HepG2 (cell line): ENCODE results near the gene CHCHD5. TPM values are rescaled to one million over a fixed set of nuclear protein-coding genes. Genes with fewer than 3 reads are reported as not detected.

Experiments
- ATAC-seq: fragments of 200-7000 bp; cut with Tn5 transposase; 3 replicates; pipeline ENCODE4 v1.9.1; 2020; ENCODE audit warnings: mild to moderate bottlenecking, moderate library complexity
- BruUV-seq: library from RNA; stranded (reverse); fragments of 400-500 nt; replicated peaks from 2 replicates; lab custom pipeline; 2021; lab: Mats Ljungman, UMichigan
- CTCF ChIA-PET: fragments of 300-600 bp; formaldehyde crosslinking; extraction: SDS; loops from one replicate; lab custom pipeline; 2021; ENCODE audit warnings: low total read pairs, inconsistent platforms, low intra/inter-chr PET ratio; lab: Yijun Ruan, JAX
- POLR2A ChIA-PET: fragments of 350-600 bp; sonication (Branson Sonifier 250); formaldehyde crosslinking; loops from one replicate; lab custom pipeline; 2020; ENCODE audit warnings: antibody characterized with exemption, inconsistent platforms; lab: Yijun Ruan, JAX
- DNase-seq: peaks from one replicate; pipeline ENCODE4 v3.0.0-alpha.2; 2015; ENCODE audit warnings: low spot score
- FAIRE-seq: peaks from 3 replicates; lab custom pipeline; 2011; peaks lifted over from hg19 to GRCh38; lab: Jason Lieb, UNC
- H2AFZ ChIP-seq: one replicate; pipeline ENCODE4 v1.6.1; 2011; ENCODE audit warnings: low read length, inconsistent platforms
- H3K27ac ChIP-seq: fragments of 300-600 bp; 3 replicates; pipeline ENCODE4 v1.8.0; 2011; ENCODE audit warnings: mixed run types, mild to moderate bottlenecking, mixed read lengths, low read length, inconsistent platforms; ENCODE audit not compliant: insufficient read depth; ENCODE audit errors: extremely low read length
- H3K27me3 ChIP-seq, 2 experiments: fragments of 200-600 bp in 1 of 2; 2 replicates in 1 of 2; 3 replicates in 1 of 2; pipeline versions ENCODE4 v1.6.0 to v1.8.0; 2011; ENCODE audit warnings: low read length in 2 of 2, mild to moderate bottlenecking in 2 of 2, moderate library complexity in 2 of 2, inconsistent platforms in 1 of 2; ENCODE audit not compliant: insufficient read depth in 2 of 2, control insufficient read depth in 1 of 2
- H3K36me3 ChIP-seq, 2 experiments: fragments of 200-600 bp in 1 of 2; replicated peaks in 1 of 2; 2 replicates in 1 of 2; 3 replicates in 1 of 2; pipeline versions ENCODE4 v1.5.1 to v1.8.0; 2011; ENCODE audit warnings: low read length in 2 of 2, inconsistent platforms in 1 of 2; ENCODE audit not compliant: insufficient read depth in 2 of 2, control insufficient read depth in 1 of 2
- H3K4me1 ChIP-seq: 2 replicates; pipeline ENCODE4 v1.5.1; 2012; ENCODE audit warnings: low read length, inconsistent platforms; ENCODE audit not compliant: insufficient read depth
- H3K4me2 ChIP-seq: 2 replicates; pipeline ENCODE4 v1.6.0; 2011; ENCODE audit warnings: low read depth, low read length, inconsistent platforms
- H3K4me3 ChIP-seq, 3 experiments: fragments of 200-600 bp in 1 of 3; sonication (generic), shearing (Covaris generic) in 1 of 3; replicated peaks in 1 of 3; 2 replicates each; pipeline ENCODE4 v1.5.1; 2011 to 2016; ENCODE audit warnings: low read length in 3 of 3, inconsistent platforms in 2 of 3, low read depth in 2 of 3, mild to moderate bottlenecking in 2 of 3, control low read depth in 1 of 3, mixed read lengths in 1 of 3; ENCODE audit not compliant: insufficient read depth in 1 of 3
- H3K79me2 ChIP-seq: one replicate; pipeline ENCODE4 v1.6.1; 2011; ENCODE audit warnings: low read length, inconsistent platforms; ENCODE audit not compliant: insufficient read depth
- H3K9ac ChIP-seq: 2 replicates; pipeline ENCODE4 v1.6.0; 2011; ENCODE audit warnings: mild to moderate bottlenecking, low read depth, low read length, inconsistent platforms; ENCODE audit not compliant: insufficient read depth
- H3K9me3 ChIP-seq: 2 replicates; pipeline ENCODE4 v1.5.1; 2012; ENCODE audit warnings: mild to moderate bottlenecking, low read length
- H4K20me1 ChIP-seq: 2 replicates; pipeline ENCODE4 v1.6.0; 2011; ENCODE audit warnings: inconsistent platforms, mild to moderate bottlenecking, low read length, moderate library complexity; ENCODE audit not compliant: insufficient read depth
- ARID2 ChIP-seq: sonication (generic); formaldehyde crosslinking; IDR thresholded peaks from 2 replicates; pipeline ENCODE4 v1.8.1; 2022; ENCODE audit warnings: mild to moderate bottlenecking, missing genetic modification reagents, borderline replicate concordance
- BHLHE40 ChIP-seq: IDR thresholded peaks from 2 replicates; pipeline ENCODE4 v1.6.1; 2011; ENCODE audit warnings: low read length, improper control_type of control experiment
- CCDC6 ChIP-seq: sonication (generic); formaldehyde crosslinking; IDR thresholded peaks from 2 replicates; pipeline ENCODE4 v1.8.1; 2022; ENCODE audit warnings: mild to moderate bottlenecking, missing genetic modification reagents, moderate library complexity
- CENPT ChIP-seq: sonication (generic); formaldehyde crosslinking; IDR thresholded peaks from 2 replicates; pipeline ENCODE4 v1.8.0; 2022; ENCODE audit warnings: low read depth, mild to moderate bottlenecking, moderate library complexity, missing genetic modification reagents
- CHD4 ChIP-seq: fragments of 200-600 bp; sonication (generic); IDR thresholded peaks from 2 replicates; pipeline ENCODE4 v1.7.0; 2017; ENCODE audit warnings: mild to moderate bottlenecking, low read length, borderline replicate concordance
- GZF1 ChIP-seq: sonication (generic); formaldehyde crosslinking; IDR thresholded peaks from 2 replicates; pipeline ENCODE4 v1.5.1; 2020; ENCODE audit warnings: mild to moderate bottlenecking, missing genetic modification reagents
- JDP2 ChIP-seq: sonication (generic); formaldehyde crosslinking; IDR thresholded peaks from 2 replicates; pipeline ENCODE4 v1.8.1; 2022; ENCODE audit warnings: missing genetic modification reagents, borderline replicate concordance
- NRL ChIP-seq: sonication (generic); formaldehyde crosslinking; IDR thresholded peaks from 2 replicates; pipeline ENCODE4 v1.5.0; 2020; ENCODE audit warnings: missing genetic modification reagents, mild to moderate bottlenecking, moderate library complexity, borderline replicate concordance
- REL ChIP-seq: sonication (generic); formaldehyde crosslinking; conservative IDR thresholded peaks from 2 replicates; pipeline ENCODE4 v1.8.0; 2022; ENCODE audit warnings: mild to moderate bottlenecking, missing genetic modification reagents, moderate library complexity
- SPEN ChIP-seq: sonication (generic); formaldehyde crosslinking; IDR thresholded peaks from 2 replicates; pipeline ENCODE4 v1.5.1; 2020; ENCODE audit warnings: low read depth, mild to moderate bottlenecking, missing genetic modification reagents
- SRSF1 ChIP-seq: fragments of 200-400 bp; formaldehyde crosslinking; optimal IDR thresholded peaks from 2 replicates; pipeline ENCODE3; 2017; ENCODE audit warnings: mild to moderate bottlenecking, low read depth, low read length, moderate library complexity
- YEATS2 ChIP-seq: sonication (generic); formaldehyde crosslinking; IDR thresholded peaks from 2 replicates; pipeline ENCODE4 v1.4.0; 2020; ENCODE audit warnings: missing genetic modification reagents, borderline replicate concordance
- ZNF281 ChIP-seq: sonication (generic); formaldehyde crosslinking; IDR thresholded peaks from 2 replicates; pipeline ENCODE4 v1.4.0; 2020; ENCODE audit warnings: missing genetic modification reagents, borderline replicate concordance
- WGBS: methylation state at CpG from one replicate; pipeline ENCODE4 v1.1.6; 2017; ENCODE audit warnings: low lambda C conversion rate; 5-methylcytosine and 5-hydroxymethylcytosine counted together
- in situ Hi-C: cut with HindIII; loops from 2 replicates; pipeline ENCODE4 v1.10.0; 2017; ENCODE audit warnings: low pct_unique_long_range_greater_than_20kb; ENCODE audit not compliant: extremely low pct_ligation_motif_present
- intact Hi-C: fragments of 100-400 bp; cut with micrococcal nuclease; formaldehyde crosslinking; loops from one replicate; pipeline ENCODE4 v1.10.0; 2022; ENCODE audit not compliant: unreplicated experiment
- polyA plus RNA-seq, 8 experiments: library from polyadenylated mRNA; depleted of rRNA in 3 of 8; stranded (reverse) in 7 of 8; unstranded in 1 of 8; fragments of >200 nt; fragmentation: Illumina TruSeq in 4 of 8; extraction: Trizol in 4 of 8; gene quantifications; 2 replicates each; pipeline versions ENCODE4 v1.2.1 to v1.2.3, GENCODE V29; 2011 to 2016; ENCODE audit warnings: low read depth in 4 of 8, missing spikeins in 1 of 8, mixed read lengths in 1 of 8; ENCODE audit not compliant: insufficient read depth in 1 of 8
- total RNA-seq, 5 experiments: library from RNA; depleted of rRNA; stranded (reverse); fragments of >200 nt; fragmentation: Illumina TruSeq; extraction: Trizol; gene quantifications; 2 replicates each; pipeline ENCODE4 v1.2.3, GENCODE V29; 2016; ENCODE audit warnings: low read depth in 1 of 5
- TF ChIP-seq, protein P1 (sequence below): sonication (generic); formaldehyde crosslinking; IDR thresholded peaks from 2 replicates; pipeline ENCODE4 v1.8.0; 2022; ENCODE audit warnings: mild to moderate bottlenecking, missing genetic modification reagents, borderline replicate concordance

CHCHD5 gene
- total and polyA plus RNA-seq, 2 of the 13 experiments (the other 11 are each of a cell fraction or from before 2014, with no cell fraction given) = 19.0 to 23.9 TPM

- CTCF ChIA-PET = interaction anchor here (1.2 to 7.3 kb wide), 4 partner anchors 22 to 99 kb away, joined by 3 to 113 read pairs (median 20); no protein-coding TSS in a partner anchor
- peaks cover 41% of the 10 kb centered on the region for H3K4me1 ChIP-seq
- TF ChIP-seq JDP2 (CRISPR knock-in tag) (no peak), ARID2 (CRISPR knock-in tag) (0 out of 2 replicates have a peak, but pooled peaks have one; percentile 33), CENPT (CRISPR knock-in tag) (no peak), BHLHE40 (0 out of 2 replicates have a peak, but pooled peaks have one; percentile 0), SPEN (CRISPR knock-in tag) (no peak), CCDC6 (CRISPR knock-in tag) (no peak), SRSF1 (no peak), ZNF281 (CRISPR knock-in tag) (no peak), CHD4 (no peak), NRL (no peak), REL (CRISPR knock-in tag) (0 out of 2 replicates have a peak, but pooled peaks have one; percentile 18), YEATS2 (no peak), GZF1 (CRISPR knock-in tag) (no peak)
- TF ChIP-seq, protein P1, sequence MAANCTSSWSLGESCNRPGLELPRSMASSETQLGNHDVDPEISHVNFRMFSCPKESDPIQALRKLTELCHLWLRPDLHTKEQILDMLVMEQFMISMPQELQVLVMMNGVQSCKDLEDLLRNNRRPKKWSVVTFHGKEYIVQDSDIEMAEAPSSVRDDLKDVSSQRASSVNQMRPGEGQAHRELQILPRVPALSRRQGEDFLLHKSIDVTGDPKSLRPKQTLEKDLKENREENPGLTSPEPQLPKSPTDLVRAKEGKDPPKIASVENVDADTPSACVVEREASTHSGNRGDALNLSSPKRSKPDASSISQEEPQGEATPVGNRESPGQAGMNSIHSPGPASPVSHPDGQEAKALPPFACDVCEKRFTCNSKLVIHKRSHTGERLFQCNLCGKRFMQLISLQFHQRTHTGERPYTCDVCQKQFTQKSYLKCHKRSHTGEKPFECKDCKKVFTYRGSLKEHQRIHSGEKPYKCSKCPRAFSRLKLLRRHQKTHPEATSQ (CRISPR knock-in tag) = no peak
- POLR2A ChIA-PET = interaction anchor here (1.3 to 2.5 kb wide), 4 partner anchors 14 to 99 kb away, joined by 3 to 29 read pairs (median 8); partner anchors contain the start of gene SLC20A1
- no peak for FAIRE-seq
- H3K27ac ChIP-seq = no peak overlapping the region
- no peak overlapping the region for H2AFZ ChIP-seq
- no peak for ATAC-seq
- H3K9ac ChIP-seq = no peak overlapping the region
- BruUV-seq = no TSS peak
- no peaks in the 10 kb centered on the region for H3K36me3 ChIP-seq
- WGBS = 22% methylated on average over 10 of the region's 10 CpGs
- H3K4me2 ChIP-seq = peak overlapping the region; percentile 34; the same call in 1 of the 2 replicates
- H4K20me1 ChIP-seq = no peaks in the 10 kb centered on the region
- H3K4me3 ChIP-seq = no peak overlapping the region
- in situ Hi-C loops = loop anchor here (5.0 kb wide), 2 partner anchors 60 to 95 kb away; partner anchors contain the start of gene NT5DC4
- DNase-seq = no peak
- intact Hi-C loops = loop anchor here (2.0 kb wide), 1 partner anchor 17 kb away; the partner anchor contains the start of gene SLC20A1
- peaks cover 0 to 28% of the 10 kb centered on the region in 2 experiments; a peak in 3 of 5 replicates for H3K27me3 ChIP-seq
- no peaks in the 10 kb centered on the region for H3K9me3 ChIP-seq
- no peaks in the 10 kb centered on the region for H3K79me2 ChIP-seq
Measured at GRCh38 chr2:112627060-112628040, 42.9 kb downstream of the CHCHD5 start.
